Measurements from ENCODE around the gene VAMP1.
A peak's percentile ranks its signal among the peaks of the same experiment; 100 is the strongest.
"Not testable (repeated sequence)": the region's sequence is repeated elsewhere in the genome, so short reads cannot be mapped to it uniquely, and the experiment has no call there.

Gene VAMP1

GRCh38 chr12:6437586-6437985 lies 32.9 kb downstream of the VAMP1 start:
- no peak overlapping the region for H3K9ac ChIP-seq (ENCODE audit: low read length in 2 of 2)
- peaks cover 11 to 16% of the 10 kb centered on the region in 2 donors for H3K36me3 ChIP-seq (ENCODE audit: control insufficient read depth in 2 of 2, insufficient read depth in 2 of 2, low read length in 2 of 2)

DNA sequence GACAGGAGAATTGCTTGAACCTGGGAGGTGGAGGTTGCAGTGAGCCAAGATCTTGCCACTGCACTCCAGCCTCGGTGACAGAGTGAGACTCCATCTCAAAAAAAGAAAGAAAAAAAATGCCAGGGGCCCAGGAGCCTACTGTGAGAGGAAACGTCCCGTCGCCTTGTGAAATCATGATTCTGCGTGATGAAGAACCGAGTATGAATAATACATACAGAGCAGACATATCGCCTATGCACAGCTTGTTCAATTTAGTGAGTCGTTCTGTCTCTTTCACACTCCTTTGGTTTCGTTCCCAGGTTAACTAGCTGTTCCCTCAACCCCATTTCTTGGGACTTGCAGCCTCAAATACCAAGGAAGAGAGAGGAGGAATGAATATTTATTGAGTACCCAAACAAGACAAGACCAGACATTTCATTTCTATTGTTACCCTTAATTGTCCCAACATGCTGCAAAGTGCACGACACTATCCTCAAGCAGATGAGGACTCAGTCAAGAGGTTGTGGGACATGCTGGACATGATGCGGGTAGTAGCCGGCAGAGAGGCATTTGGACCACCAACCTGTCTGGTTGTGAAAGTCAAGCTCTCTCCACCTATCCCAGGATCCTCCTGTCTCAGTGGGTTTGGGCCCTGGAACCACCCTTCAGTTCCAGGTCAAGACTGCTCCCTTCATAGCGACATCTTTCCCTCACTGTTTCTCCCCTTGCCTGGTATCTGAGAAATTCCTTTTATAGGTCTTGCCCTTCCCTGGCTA lies 34.3 kb downstream of the VAMP1 start:
- Histone ChIP-seq H3K4me3 (ENCODE audit: low read length in 2 of 2) (no peak overlapping the region), H3K4me1 (ENCODE audit: control insufficient read depth, insufficient read depth, low read length) (peaks cover 1% of the 10 kb centered on the region), H3K9ac (ENCODE audit: low read length in 2 of 2) (no peak overlapping the region)

More at GRCh38 chr12:6437586-6437985, 32.9 kb downstream of the VAMP1 start:
- no peaks in the 10 kb centered on the region for H3K4me1 ChIP-seq (ENCODE audit: control insufficient read depth, insufficient read depth, low read length)
- no peak overlapping the region for H3K27ac ChIP-seq (ENCODE audit: low read length)
- H3K4me3 ChIP-seq (ENCODE audit: low read length in 2 of 2), result no peak overlapping the region
- no peaks in the 10 kb centered on the region for H3K27me3 ChIP-seq (ENCODE audit: control insufficient read depth in 1 of 2, insufficient read depth in 2 of 2, low read length in 2 of 2)
- H3K9me3 ChIP-seq (ENCODE audit: control insufficient read depth in 2 of 2, low read length in 2 of 2), result no peaks in the 10 kb centered on the region

GRCh38 chr12:6434205-6435140 lies 36.0 kb downstream of the VAMP1 start:
- H3K4me3 ChIP-seq (ENCODE audit: low read length in 2 of 2), result no peak overlapping the region

More for the DNA sequence above, 34.3 kb downstream of the VAMP1 start:
- Histone ChIP-seq H3K36me3 (ENCODE audit: control insufficient read depth in 2 of 2, insufficient read depth in 2 of 2, low read length in 2 of 2) (peaks cover 8 to 10% of the 10 kb centered on the region in 2 donors), H3K9me3 (ENCODE audit: control insufficient read depth in 2 of 2, low read length in 2 of 2) (no peaks in the 10 kb centered on the region), H3K27me3 (ENCODE audit: control insufficient read depth in 1 of 2, insufficient read depth in 2 of 2, low read length in 2 of 2) (no peaks in the 10 kb centered on the region), H3K27ac (ENCODE audit: low read length) (no peak overlapping the region)

GRCh38 chr12:6432991-6433390 lies 37.5 kb downstream of the VAMP1 start:
- no peaks in the 10 kb centered on the region for H3K27me3 ChIP-seq (ENCODE audit: control insufficient read depth in 1 of 2, insufficient read depth in 2 of 2, low read length in 2 of 2)
- no peaks in the 10 kb centered on the region for H3K9me3 ChIP-seq (ENCODE audit: control insufficient read depth in 2 of 2, low read length in 2 of 2)
- H3K9ac ChIP-seq (ENCODE audit: low read length in 2 of 2), result no peak overlapping the region
- H3K4me3 ChIP-seq (ENCODE audit: low read length in 2 of 2), result no peak overlapping the region
- peaks cover 14% of the 10 kb centered on the region for H3K4me1 ChIP-seq (ENCODE audit: control insufficient read depth, insufficient read depth, low read length)
- no peak overlapping the region for H3K27ac ChIP-seq (ENCODE audit: low read length)
- H3K36me3 ChIP-seq (ENCODE audit: control insufficient read depth in 2 of 2, insufficient read depth in 2 of 2, low read length in 2 of 2), result no peaks in the 10 kb centered on the region

More at GRCh38 chr12:6434205-6435140, 36.0 kb downstream of the VAMP1 start:
- Histone ChIP-seq H3K9ac (ENCODE audit: low read length in 2 of 2) (no peak overlapping the region), H3K27ac (ENCODE audit: low read length) (no peak overlapping the region), H3K4me1 (ENCODE audit: control insufficient read depth, insufficient read depth, low read length) (peaks cover 14% of the 10 kb centered on the region), H3K36me3 (ENCODE audit: control insufficient read depth in 2 of 2, insufficient read depth in 2 of 2, low read length in 2 of 2) (peaks cover 4 to 5% of the 10 kb centered on the region in 2 donors), H3K9me3 (ENCODE audit: control insufficient read depth in 2 of 2, low read length in 2 of 2) (no peaks in the 10 kb centered on the region), H3K27me3 (ENCODE audit: control insufficient read depth in 1 of 2, insufficient read depth in 2 of 2, low read length in 2 of 2) (no peaks in the 10 kb centered on the region)

- Histone ChIP-seq H3K4me1 (ENCODE audit: control insufficient read depth, insufficient read depth, low read length) (peaks cover 14% of the 10 kb centered on the region), H3K27me3 (ENCODE audit: control insufficient read depth in 1 of 2, insufficient read depth in 2 of 2, low read length in 2 of 2) (no peaks in the 10 kb centered on the region), H3K4me3 (ENCODE audit: low read length in 2 of 2) (peak overlapping the region; percentile 69 to 71), H3K9me3 (ENCODE audit: control insufficient read depth in 2 of 2, low read length in 2 of 2) (no peaks in the 10 kb centered on the region), H3K9ac (ENCODE audit: low read length in 2 of 2) (peak overlapping the region; percentile 63 to 82), H3K27ac (ENCODE audit: low read length) (peak overlapping the region; percentile 90), H3K36me3 (ENCODE audit: control insufficient read depth in 2 of 2, insufficient read depth in 2 of 2, low read length in 2 of 2) (no peaks in the 10 kb centered on the region)
Measured at GRCh38 chr12:6430124-6430989, 40.1 kb downstream of the VAMP1 start.

GRCh38 chr12:6428326-6428725 lies 42.2 kb downstream of the VAMP1 start:
- Histone ChIP-seq H3K4me1 (ENCODE audit: control insufficient read depth, insufficient read depth, low read length) (peaks cover 22% of the 10 kb centered on the region), H3K27ac (ENCODE audit: low read length) (no peak overlapping the region), H3K27me3 (ENCODE audit: control insufficient read depth in 1 of 2, insufficient read depth in 2 of 2, low read length in 2 of 2) (no peaks in the 10 kb centered on the region), H3K9me3 (ENCODE audit: control insufficient read depth in 2 of 2, low read length in 2 of 2) (no peaks in the 10 kb centered on the region), H3K9ac (ENCODE audit: low read length in 2 of 2) (no peak overlapping the region), H3K36me3 (ENCODE audit: control insufficient read depth in 2 of 2, insufficient read depth in 2 of 2, low read length in 2 of 2) (no peaks in the 10 kb centered on the region), H3K4me3 (ENCODE audit: low read length in 2 of 2) (no peak overlapping the region)

DNA sequence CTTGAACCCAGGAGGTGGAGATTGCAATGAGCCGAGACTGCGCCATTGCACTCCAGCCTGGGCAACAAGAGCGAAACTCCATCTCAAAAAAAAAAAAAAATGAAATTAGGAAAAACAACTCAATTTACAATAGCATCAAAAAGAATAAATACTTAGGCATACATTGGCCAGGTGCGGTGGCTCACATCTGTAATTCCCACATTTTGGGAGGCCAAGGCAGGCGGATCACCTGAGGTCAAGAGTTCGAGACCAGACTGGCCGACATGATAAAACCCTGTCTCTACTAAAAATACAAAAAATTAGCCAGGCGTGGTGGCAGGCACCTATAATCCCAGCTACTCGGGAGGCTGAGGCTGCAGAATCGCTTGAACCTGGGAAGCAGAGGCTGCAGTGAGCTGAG lies 42.7 kb downstream of the VAMP1 start:
- not testable (repeated sequence) for H3K27me3 ChIP-seq (ENCODE audit: control insufficient read depth in 1 of 2, insufficient read depth in 2 of 2, low read length in 2 of 2); H3K9ac ChIP-seq (ENCODE audit: low read length in 2 of 2); H3K4me3 ChIP-seq (ENCODE audit: low read length in 2 of 2); H3K36me3 ChIP-seq (ENCODE audit: control insufficient read depth in 2 of 2, insufficient read depth in 2 of 2, low read length in 2 of 2); H3K9me3 ChIP-seq (ENCODE audit: control insufficient read depth in 2 of 2, low read length in 2 of 2); H3K27ac ChIP-seq (ENCODE audit: low read length)
- H3K4me1 ChIP-seq (ENCODE audit: control insufficient read depth, insufficient read depth, low read length), result peaks cover 22% of the 10 kb centered on the region

- Histone ChIP-seq H3K27ac (ENCODE audit: low read length) (no peak overlapping the region), H3K9ac (ENCODE audit: low read length in 2 of 2) (no peak overlapping the region), H3K4me1 (ENCODE audit: control insufficient read depth, insufficient read depth, low read length) (peaks cover 22% of the 10 kb centered on the region), H3K36me3 (ENCODE audit: control insufficient read depth in 2 of 2, insufficient read depth in 2 of 2, low read length in 2 of 2) (no peaks in the 10 kb centered on the region), H3K9me3 (ENCODE audit: control insufficient read depth in 2 of 2, low read length in 2 of 2) (no peaks in the 10 kb centered on the region), H3K4me3 (ENCODE audit: low read length in 2 of 2) (no peak overlapping the region), H3K27me3 (ENCODE audit: control insufficient read depth in 1 of 2, insufficient read depth in 2 of 2, low read length in 2 of 2) (no peaks in the 10 kb centered on the region)
Measured at GRCh38 chr12:6426882-6427671, 43.4 kb downstream of the VAMP1 start.

DNA sequence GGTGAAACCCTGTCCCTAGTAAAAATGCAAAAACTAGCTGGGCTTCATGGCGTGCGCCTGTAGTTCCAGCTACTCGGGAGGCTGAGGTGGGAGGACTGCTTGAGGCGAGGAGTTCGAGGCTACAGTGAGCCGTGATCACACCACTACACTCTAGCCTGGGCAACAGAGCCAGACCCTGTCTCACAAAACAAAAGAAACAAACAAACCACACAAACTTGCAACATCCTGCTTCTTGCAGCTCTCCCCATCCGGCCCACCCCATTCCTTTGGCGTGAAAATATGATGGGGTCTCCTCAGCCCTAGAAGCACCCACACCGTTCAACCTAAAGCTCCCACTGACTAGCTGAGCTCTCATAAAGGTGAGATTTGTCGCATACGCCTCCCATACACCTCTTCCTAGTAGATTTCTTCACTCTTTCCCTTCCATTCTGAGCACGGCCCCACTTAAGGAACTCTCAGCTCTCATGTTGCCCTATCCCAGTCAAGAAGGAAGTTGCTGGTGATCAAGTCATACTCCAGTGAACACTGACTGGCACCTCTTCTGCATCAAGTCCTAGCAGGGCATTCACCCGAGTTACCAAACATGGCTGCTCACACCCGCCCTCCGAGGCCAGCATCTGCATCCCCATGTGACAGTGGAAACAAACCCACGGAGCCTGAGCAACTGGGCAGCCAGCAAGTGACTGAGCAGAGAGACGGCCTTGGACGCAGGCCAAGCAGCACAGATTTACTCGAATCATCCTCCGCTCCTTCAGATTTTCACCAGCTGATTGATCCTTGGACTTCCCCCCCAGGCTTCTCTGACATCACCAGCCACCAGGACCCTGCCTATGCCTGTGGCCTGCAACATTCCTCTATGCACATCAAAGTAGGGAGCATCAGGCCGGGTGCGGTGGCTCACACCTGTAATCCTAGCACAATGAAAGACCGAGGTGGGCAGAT lies 44.6 kb downstream of the VAMP1 start:
- H3K27ac ChIP-seq (ENCODE audit: low read length), result no peak overlapping the region
- H3K9ac ChIP-seq (ENCODE audit: low read length in 2 of 2), result no peak overlapping the region

More for the DNA sequence above, 44.6 kb downstream of the VAMP1 start:
- Histone ChIP-seq H3K9me3 (ENCODE audit: control insufficient read depth in 2 of 2, low read length in 2 of 2) (no peaks in the 10 kb centered on the region), H3K27me3 (ENCODE audit: control insufficient read depth in 1 of 2, insufficient read depth in 2 of 2, low read length in 2 of 2) (no peaks in the 10 kb centered on the region), H3K4me3 (ENCODE audit: low read length in 2 of 2) (no peak overlapping the region), H3K36me3 (ENCODE audit: control insufficient read depth in 2 of 2, insufficient read depth in 2 of 2, low read length in 2 of 2) (no peaks in the 10 kb centered on the region), H3K4me1 (ENCODE audit: control insufficient read depth, insufficient read depth, low read length) (peaks cover 17% of the 10 kb centered on the region)

Measured in stomach smooth muscle (tissue), 2 donors.